Measurements from ENCODE around the gene CISH.
A peak's percentile ranks its signal among the peaks of the same experiment; 100 is the strongest.

The CISH gene, protein sequence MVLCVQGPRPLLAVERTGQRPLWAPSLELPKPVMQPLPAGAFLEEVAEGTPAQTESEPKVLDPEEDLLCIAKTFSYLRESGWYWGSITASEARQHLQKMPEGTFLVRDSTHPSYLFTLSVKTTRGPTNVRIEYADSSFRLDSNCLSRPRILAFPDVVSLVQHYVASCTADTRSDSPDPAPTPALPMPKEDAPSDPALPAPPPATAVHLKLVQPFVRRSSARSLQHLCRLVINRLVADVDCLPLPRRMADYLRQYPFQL

DNA sequence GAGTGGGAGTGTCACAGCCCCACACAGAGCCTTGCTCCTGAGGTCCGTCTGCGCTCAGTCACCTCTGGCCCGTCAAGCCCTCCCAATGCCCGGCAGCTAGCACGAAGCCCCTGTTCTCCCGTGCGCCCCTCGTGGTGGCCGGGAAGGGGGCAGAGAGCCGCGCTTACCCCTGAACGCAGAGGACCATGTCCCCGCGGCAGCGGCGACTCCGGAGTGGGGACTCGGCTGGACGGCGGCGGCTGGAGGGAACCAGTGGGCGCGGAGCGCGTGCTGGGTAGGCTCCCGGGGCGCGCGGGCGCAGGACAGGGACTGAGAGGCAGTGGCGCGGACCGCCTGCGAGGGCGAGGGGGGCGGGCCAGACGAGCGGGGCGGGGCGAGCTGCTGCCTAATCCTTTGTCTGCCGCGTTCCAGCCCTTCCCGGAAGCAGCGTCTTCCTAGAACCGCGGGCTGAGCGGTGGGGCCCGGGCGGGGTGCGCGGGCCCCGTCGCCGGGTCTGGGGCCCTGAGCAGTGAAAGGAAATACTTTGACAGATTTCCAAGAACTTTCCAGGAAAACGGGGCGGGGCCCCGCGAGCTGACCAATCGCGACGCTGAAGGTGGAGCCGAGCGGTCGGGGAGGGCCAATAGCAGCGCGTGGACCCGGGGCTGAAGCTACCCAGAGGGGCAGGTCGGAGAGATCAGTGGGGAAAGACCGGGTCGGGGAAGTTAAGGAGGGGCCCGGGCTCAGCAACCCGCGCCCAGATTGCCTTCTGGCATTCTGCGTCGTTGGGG lies at the start of gene CISH:
CISH (minus strand) TSS at position 311 of the 770 bp plus-strand sequence; CDS start at position 187, 124 bp downstream.
- DNase-seq, result peak; percentile 53

DNA sequence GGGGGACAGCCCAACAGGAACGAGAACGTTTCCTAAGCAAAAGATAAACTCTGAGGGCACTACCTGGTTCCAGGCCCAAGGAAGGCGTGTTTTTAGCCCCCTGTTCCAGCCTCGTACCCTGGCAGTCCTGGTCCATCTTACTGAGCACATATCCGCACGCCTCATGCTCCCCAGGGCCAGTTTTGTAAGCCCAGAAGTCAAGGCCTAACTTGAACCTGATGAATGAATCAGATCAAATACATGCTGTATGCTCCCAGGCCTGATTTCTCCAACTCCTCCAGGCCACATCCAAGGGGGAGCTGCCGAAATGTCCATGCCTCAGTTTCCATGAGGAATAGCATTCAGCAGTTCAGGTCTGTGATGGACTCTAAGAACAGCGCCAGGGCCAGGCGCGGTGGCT lies 48.8 kb upstream of the CISH start:
- no peak for DNase-seq

DNA sequence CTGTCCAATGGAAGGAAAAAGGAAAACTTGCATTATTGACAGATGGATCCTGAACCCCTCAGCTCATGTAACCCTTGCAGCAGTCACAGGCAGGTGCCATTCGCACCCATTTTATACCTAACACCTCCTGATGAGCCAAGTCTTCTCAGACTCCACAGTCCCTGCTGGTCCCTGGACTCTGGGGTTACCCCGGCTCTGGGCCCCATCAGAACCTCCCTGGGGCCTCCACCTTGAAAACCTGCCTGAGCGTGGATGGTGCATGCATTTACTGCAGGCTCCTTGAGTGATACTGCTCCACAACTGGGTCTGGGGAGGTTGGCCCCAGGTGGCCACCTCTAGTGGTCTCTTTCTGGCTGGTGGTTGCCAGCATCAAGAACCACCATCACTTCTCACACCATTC lies 47.3 kb upstream of the CISH start:
- no peak for DNase-seq

DNA sequence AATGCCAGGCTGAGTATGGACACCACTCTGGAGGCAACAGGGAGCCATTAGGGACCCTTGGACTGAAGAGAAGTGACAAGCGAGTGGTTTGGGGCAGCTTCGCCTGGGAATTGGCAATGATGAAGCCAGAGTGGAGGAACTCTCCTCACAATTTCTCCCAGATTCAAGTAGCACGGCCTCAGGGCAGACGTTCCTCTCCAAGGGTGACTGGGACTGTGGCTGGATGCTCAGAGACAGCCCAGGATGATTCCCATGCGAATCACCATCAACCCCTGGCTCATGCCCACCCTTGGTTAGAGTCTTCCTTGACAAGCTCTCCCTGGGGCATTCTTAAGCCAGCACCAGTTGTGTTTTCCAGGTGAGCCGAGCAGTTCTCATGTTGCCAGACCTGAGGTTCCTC lies 46.8 kb upstream of the CISH start:
- DNase-seq, result no peak

DNA sequence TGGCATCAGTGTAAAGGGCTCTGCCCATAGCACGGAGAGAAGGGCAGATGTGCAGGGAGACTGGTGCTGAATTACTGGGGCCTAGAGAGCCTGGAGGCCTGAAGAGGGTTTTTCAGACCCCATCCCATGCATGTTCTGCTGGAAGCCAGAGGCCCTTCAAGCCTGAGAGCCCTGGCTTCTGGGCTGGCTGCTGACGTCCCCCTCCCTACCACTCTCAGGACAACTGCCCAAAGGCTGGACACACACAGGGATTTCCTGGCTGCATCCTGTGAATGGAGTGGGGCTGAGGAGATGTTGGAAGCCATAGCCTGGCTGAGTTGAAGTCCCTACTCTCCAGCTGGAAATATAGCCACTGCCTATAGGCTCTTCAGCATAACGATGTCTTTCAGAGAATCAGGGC lies 46.2 kb upstream of the CISH start:
- DNase-seq, result no peak

DNA sequence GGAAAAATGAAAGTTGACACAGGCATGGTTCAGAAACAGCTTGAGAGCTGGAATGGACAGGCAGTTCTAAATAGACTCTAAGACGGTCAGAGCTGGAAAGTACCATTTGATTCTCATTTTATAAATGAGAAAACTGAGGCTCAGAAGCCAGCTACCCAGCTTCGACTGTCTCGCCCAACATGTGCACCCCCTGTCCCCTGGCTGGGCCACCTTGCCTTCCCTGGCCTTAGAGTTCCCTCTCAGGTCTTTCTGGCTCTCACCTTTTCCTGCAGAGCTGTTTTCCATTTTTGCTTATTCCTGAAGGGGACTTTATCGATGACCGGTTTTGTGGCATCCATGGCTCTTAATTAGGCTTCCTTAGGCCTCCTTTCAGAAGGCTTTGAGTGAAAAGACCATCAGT lies 45.8 kb upstream of the CISH start:
- DNase-seq, result no peak

DNA sequence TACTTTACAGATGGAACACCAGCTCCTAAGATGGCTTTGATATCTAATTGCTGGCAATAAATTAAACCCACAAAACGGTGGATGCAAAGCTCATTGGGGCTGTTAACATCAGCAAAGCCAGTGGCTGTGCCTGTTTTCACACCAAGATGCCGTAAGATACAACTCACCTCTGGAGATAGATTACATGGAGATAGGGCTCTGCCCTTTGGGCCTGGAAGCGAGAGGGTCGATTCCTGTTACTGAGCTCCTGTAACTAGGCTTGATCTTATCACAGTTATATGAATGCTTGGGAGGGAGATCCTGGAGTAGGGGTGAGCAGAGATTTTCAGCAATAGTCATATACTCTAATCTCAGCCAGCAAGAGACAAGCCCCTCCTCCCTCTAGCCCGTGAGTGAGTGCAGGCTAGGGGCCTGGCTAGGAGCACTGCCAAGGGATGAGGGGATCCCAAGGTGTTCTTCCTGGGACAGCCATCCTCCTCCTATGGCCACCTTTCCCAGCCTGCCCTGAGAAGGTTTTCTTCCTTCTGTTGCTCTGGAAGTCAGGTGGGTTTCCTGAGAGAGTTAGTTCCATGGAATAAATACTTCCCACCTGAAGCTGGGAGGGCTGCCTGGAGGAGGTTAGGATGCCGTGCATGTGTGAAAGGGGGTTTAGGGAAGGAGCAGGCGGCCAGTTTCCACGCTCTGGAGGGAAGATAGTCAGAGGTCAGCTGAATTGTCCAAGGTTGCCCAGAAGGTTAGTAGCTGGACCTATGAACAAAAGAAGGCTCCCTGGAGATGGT lies 45.0 kb upstream of the CISH start:
- DNase-seq, result no peak

DNA sequence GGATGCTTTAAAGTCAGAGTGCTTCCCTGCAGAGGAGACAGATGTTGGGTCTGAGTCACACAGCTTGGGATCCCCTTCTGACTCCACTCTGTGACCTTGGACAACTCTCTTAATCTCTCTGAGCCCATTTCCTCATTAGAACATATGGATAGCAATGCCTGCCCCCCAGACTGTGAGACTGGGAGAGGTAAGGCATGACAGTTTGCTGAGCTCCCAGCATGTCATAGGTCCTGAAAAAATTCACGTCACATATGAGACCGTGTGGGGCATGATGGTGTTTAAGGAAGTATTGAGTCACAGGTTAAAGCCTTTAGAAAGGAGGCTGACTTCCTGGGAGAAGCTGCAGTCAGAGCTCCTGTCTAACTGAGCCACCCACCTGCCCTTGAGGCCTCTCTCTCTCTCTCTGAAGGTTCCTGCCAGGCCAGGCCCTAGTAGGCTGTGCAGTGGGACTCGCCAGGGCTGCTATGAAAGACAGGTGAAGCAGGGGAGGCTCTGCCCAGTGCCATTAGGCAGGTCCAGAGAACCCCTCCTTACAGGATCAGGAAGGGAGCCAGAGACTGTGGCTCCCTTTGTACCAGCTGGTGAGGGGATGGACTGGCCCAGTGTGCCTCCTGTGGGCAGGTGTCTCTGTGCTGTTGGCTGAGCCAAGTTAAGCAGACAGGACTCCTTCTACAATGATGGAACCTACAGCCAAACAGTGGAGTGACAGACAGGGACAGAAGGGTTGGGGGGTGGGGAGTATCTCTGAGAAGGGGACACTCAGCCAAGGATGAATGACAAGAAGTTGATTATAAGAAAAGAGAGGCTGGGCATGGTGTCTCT lies 43.6 kb upstream of the CISH start:
- DNase-seq, result no peak

DNA sequence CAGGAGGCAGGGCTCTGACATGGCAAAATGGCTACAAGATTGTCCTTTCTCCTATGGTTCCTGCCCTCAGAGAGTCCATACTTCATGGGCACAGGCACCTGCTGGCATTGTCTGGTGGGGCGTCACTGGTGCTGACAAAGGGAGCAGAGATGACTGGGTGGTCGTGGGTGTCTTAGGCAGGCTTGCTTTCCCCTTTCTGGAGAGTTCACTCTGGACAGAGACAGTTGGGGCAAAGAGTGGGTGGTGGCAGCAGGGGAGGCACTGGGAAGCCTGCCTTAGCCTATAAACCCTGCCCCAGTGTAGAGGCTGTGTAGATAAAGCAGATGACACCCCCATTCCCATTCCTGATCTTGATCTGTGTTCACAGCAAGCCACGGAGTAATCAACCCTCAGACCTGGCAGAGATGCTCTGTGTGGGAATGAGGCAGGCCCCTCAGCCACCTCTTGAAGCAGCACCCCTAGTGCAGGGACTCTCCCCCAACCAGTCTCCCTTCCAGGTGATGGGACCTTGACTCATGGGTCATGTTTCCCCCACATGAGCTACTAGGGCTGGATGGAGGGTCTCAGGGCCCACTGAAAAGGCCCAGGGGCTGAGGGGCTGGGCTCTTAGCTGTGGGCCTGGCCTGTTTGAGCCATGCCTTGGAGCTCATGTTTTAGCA lies 42.5 kb upstream of the CISH start:
- DNase-seq, result no peak

DNA sequence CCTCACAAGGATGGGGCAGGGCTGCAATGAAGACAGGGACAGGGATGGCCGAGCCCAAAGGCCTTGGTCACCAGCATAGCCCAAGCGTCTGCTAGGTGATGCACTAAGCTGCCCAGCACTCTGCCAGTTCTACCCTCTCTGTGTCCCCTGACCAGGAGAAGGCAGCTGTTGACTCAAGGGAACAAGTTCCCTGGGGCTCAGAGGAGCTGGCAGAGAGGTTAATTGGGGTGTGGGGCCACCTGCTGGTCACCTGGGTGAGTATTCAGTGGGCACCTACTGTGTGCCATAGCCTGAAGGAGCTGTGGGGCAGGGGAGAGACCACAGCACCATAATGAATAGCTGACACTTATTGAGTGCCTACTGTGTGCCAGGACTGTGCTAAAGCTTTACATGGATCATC lies 41.1 kb upstream of the CISH start:
- DNase-seq, result no peak

DNA sequence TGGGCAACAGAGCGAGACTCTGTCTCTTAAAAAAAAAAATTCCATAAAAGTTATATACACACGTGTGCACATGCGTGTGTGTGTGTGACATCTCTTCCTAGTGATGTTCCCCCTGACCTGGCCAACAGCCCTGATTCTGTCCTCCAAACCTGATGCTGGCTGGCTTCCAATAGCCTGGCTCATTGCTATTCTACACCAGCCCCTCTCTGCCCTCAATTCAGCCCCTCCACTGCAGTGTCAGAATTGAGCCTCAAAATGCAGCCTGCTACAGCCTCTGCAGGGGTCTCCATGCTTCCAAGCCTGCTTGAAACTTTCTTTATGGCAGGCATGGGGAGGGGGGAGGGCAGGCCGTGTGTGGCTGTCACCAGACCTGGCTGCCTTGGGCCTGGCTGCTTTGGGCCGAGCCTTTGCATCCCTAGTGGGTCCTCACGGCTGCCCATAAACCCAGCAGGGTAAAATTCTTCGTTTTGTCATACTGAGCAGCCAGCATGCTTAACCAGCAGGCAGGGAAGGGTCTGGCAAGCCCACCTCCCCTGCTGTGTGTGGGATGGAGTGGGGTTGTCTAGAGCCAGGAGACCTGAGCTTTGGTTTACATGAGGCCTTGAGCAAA lies 40.5 kb upstream of the CISH start:
- no peak for DNase-seq

DNA sequence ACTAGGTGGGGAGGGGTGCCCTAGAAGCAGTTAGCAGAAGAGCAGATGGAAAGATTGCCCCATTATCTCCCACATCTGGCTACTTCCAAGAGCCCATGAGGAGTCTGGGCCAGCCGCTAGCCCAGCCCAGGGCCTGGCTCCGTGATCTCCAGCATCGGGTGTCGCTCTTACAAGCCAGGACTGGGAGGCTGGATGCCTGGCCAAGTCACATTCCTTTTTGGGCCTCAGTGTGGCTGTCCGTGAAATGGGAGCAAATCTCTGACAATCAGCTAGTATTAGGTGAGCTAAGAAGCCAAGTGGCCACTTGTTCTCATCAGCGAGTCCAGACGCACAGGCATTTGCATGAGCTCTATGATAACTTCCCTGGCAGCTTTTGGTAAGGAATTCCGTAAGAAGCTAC lies 39.9 kb upstream of the CISH start:
- DNase-seq, result no peak

DNA sequence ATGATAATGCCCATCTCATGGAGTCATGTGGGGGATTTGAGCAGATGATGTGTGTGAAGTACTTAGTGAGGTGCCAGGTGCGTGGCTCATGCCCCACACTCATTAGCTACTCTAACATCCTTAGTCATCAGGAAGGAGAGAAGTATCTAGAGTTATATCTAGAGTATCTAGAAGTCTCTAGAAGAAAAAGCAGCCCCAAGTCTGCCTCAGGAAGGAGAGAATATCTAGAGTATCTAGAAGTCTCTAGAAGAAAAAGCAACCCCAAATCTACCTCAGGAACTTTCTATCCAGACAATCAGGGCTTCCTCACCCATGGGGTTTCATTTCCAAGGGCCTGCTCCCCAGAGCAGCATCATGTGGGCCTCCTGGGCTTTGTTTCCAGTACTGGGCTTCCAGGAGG lies 38.4 kb upstream of the CISH start:
- no peak for DNase-seq

DNA sequence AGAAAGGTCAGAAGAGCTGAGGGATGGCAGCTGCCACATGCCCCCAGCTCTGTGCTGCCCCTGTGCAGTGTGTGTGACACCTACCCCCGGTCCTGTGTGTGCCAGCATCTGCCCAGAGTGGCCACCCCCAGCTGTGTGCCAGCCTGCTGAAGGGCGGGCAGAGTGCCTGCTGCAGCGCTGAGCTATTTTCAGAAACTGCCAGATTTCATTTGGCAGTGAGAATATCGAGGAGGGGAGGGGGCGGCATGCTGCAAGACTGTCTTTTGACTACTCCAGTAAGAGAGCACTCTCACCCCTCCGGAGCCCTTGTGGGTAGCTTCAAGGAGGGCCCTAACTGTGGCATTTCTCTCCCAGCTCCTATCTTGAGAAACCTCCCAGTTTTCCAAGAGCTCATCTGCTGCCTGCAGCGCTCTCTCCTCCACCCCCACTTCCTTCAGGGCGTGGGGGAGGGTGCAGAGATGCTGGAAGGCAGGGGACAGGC lies 37.9 kb upstream of the CISH start:
- no peak for DNase-seq

DNA sequence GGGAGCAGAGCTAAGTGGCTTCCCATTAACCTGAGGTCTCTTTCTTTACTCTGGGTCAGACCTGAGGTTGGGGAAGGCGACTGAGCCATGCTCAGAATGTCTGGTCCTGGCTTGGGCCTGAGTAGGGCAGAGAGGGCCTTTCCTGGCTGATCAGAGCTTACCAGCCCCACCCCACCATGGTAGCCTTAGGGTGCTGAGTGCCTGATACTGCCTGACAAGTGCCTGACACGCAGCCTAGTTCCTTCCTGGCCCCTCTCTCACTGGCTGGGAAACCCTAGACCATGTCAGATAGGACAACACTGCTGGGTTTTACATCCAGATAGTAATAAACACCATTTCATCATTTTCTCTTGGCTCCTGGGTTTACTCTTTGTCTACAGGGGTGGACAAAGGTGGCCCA lies 37.4 kb upstream of the CISH start:
- DNase-seq, result no peak

DNA sequence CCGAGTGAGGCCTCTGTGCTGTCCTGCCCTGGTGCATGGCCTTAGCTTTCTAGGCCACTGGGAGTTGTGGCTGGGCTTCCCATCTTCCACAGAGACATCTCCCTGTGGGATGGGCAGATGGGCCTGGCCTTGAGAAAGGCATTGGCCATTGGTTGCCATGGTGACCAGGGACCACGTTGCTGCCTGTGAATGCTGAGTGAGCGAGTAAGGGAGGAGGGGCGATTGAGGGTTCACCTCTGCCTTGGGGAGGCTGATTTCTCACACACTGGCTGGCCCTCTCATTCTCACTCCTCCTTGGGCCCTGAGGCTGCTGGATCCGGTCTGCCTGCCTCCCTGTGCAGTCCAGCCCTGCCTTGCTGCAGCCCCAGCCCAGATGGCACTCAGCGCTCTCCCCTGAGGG lies 36.7 kb upstream of the CISH start:
- DNase-seq, result no peak

DNA sequence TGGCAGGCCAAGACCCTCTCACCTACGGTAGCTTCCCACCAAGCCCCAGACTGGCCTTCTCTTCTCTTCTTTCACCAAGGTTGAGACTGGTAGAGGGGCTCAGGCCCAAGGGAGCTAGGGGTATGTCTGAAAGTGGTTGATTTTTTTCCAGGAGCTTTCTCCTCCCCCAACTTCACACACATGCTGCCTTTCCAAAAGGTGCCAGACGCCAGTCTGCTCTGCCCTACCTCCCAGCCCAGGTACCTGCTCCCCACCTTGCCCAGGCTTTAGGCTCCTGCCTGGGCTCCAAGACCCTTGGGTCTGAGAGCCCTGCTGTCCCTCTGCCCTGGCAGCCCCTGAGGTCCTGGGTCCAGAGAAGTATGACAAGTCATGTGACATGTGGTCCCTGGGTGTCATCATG lies 33.8 kb upstream of the CISH start:
- no peak for DNase-seq

DNA sequence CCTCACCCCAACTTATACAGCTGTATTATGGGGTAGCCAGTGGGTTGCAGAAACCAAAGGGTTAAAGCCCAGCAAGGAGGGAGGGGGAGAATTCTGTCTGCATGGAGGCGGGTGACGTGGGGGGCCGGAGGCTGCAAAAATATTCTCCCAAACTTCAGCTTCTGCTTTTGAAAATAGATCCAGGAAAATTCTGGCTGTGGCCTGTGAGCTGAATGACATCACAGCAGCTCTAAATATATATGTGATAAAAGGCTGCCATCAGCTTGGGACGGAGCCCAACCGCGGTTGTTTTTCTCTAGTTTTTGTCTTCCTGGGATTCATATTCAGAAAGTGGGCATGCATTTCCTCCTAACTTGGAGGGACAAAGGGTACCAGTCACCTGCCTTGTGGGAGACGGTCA lies 33.0 kb upstream of the CISH start:
- DNase-seq, result no peak

DNA sequence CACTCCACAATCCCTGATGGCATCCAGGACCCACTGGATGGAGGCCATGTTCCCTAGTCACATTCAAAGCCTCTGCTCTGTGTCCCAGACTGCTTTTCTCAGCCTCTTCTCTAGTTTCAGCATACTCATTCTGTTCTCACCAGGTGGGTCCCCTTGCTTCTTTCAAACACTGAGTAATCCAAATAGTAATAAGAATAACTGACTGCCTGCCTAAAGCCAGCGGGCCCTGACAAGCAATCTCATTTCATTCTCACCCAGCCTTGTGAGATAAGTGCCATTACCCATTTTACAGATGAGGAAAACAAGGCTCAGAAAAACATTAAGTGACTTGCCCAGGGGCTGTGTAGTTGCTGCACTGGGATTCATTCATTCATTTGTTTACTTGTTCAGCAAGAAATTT lies 30.8 kb upstream of the CISH start:
- DNase-seq, result no peak

DNA sequence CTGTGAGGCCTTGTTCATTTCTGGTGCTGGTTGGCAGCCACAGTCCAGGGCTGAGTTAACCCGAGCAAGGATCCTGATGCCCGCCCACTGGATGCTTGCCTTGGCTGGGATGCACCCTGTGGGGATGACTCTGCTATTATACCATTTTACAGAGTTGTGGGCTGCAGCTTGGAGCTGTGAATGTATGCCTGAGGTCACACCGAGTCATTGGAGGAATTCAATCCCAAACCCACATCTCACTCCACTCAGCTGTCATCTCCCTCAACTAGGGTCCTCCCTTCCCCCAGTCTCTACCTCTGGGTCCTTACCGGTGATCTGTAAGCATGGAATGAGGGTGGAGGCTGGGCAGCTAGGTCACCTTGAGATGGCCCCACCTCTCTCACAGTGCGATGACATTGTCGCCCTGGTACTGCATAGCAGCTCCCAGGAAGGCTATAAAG lies 27.5 kb upstream of the CISH start:
- DNase-seq, result no peak

DNA sequence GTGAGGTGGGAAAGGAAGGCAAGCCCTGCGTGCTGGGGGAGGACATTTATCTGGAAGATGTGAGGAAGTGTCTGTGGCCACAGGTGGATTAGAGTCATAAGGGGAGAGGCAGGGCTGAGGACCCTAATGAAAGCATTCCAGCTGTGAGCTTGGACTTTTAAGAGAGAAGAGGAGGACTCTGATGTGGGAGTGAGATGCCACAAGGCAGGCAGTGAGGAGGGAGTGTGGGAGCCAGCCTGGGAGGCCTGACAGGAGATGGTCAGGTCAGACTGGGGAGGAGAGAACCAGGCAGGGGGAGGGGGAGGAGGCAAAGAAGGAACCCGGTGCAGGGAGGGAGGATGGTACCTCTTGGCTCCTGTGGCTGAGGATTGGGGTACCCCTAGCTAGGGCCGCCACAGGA lies 26.4 kb upstream of the CISH start:
- DNase-seq, result no peak

DNA sequence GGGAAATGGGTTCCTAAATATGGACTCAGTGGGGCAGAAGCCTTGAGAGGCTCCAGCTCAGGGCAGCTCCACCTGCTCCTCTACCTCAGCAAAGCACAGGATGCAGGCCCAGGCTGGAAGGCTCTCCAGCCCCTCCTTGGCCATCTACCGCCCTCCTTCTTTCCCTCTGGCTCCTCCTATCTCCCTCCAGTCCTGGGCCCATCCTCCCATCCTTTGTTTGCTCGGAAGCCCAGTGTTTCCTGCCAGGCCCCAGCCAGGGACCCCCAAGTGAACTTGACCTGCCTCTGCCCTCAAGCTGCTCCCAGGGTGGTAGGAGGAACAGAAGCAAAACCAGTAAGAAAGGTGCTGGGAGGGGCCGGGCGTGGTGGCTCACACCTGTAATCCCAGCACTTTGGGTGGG lies 25.4 kb upstream of the CISH start:
- DNase-seq, result no peak

Data from NCI-H1436 (cell line).